Smooth muscle cell (in vitro differentiated cells): ENCODE results near the gene KCNK13. TPM values are rescaled to one million over a fixed set of nuclear protein-coding genes. Genes with fewer than 3 reads are reported as not detected.

Experiments
- DNase-seq: peaks from one replicate; lab custom pipeline; 2025; ENCODE audit not compliant: unreplicated experiment; lab: John Stamatoyannopoulos, UW
- H2AFZ ChIP-seq: fragments of 200-600 bp; sonication (generic); 2 replicates; pipeline ENCODE4 v1.6.0; 2016; ENCODE audit warnings: antibody characterized with exemption, low read depth, mild to moderate bottlenecking
- H3F3A ChIP-seq: fragments of 200-600 bp; sonication (generic); 2 replicates; pipeline ENCODE4 v1.6.0; 2017; ENCODE audit warnings: antibody characterized with exemption, low read depth
- H3K27ac ChIP-seq: fragments of 200-600 bp; sonication (generic); 2 replicates; pipeline ENCODE4 v1.5.1; 2016; ENCODE audit warnings: low read depth, mild to moderate bottlenecking
- H3K27me3 ChIP-seq: fragments of 200-600 bp; sonication (generic); 2 replicates; pipeline ENCODE4 v1.6.1; 2016; ENCODE audit warnings: low read depth, mild to moderate bottlenecking
- H3K36me3 ChIP-seq: fragments of 200-600 bp; sonication (generic); 2 replicates; pipeline ENCODE4 v1.5.1; 2016; ENCODE audit warnings: low read depth
- H3K4me1 ChIP-seq: fragments of 200-600 bp; sonication (generic); 2 replicates; pipeline ENCODE4 v1.5.1; 2016; ENCODE audit warnings: low read depth
- H3K4me2 ChIP-seq: fragments of 200-600 bp; sonication (generic); 2 replicates; pipeline ENCODE4 v1.6.0; 2016; ENCODE audit warnings: mild to moderate bottlenecking
- H3K4me3 ChIP-seq: fragments of 200-600 bp; sonication (generic); 2 replicates; pipeline ENCODE4 v1.5.1; 2016; ENCODE audit warnings: mild to moderate bottlenecking
- H3K79me2 ChIP-seq: fragments of 200-600 bp; sonication (generic); 2 replicates; pipeline ENCODE4 v1.6.0; 2016; ENCODE audit warnings: low read depth, mild to moderate bottlenecking
- H3K9ac ChIP-seq: fragments of 200-600 bp; sonication (generic); 2 replicates; pipeline ENCODE4 v1.6.0; 2016; ENCODE audit warnings: low read depth
- H3K9me3 ChIP-seq: fragments of 200-600 bp; sonication (generic); replicated peaks from 2 replicates; pipeline ENCODE4 v1.5.1; 2016; ENCODE audit warnings: low read depth
- H4K20me1 ChIP-seq: fragments of 200-600 bp; sonication (generic); 2 replicates; pipeline ENCODE4 v1.6.0; 2016; ENCODE audit warnings: low read depth
- WGBS: methylation state at CpG from one replicate; pipeline ENCODE4 v1.1.7; 2016; ENCODE audit warnings: low lambda C conversion rate; 5-methylcytosine and 5-hydroxymethylcytosine counted together
- polyA plus RNA-seq: library from polyadenylated mRNA; unstranded; fragments of >200 nt; fragmentation: Nextera tagmentation; extraction: Ambion mirVana; gene quantifications from 2 replicates; pipeline ENCODE4 v1.2.1, GENCODE V29; 2016
- total RNA-seq: library from RNA; depleted of rRNA; stranded (reverse); fragments of >200 nt; gene quantifications from 2 replicates; pipeline ENCODE4 v1.2.3, GENCODE V29; 2014
- TF ChIP-seq, protein P1 (sequence below): fragments of 200-600 bp; sonication (generic); IDR thresholded peaks from 2 replicates; pipeline ENCODE4 v1.5.1; 2017; ENCODE audit warnings: borderline replicate concordance, mild to moderate bottlenecking, antibody characterized with exemption; ENCODE audit not compliant: insufficient read depth, poor library complexity, severe bottlenecking

Gene KCNK13
- total and polyA plus RNA-seq, 2 experiments from 2014 or later, result 0.45 TPM; not detected in 1

GRCh38 chr14:90154110-90154509, 92.3 kb downstream of the KCNK13 start:
- Histone ChIP-seq H3K4me2 (no peak overlapping the region), H3K27ac (no peak overlapping the region), H3K4me1 (no peaks in the 10 kb centered on the region), H3K4me3 (no peak overlapping the region), H3K9ac (no peak overlapping the region), H4K20me1 (no peaks in the 10 kb centered on the region), H3F3A (no peaks in the 10 kb centered on the region), H2AFZ (no peak overlapping the region), H3K9me3 (no peaks in the 10 kb centered on the region), H3K36me3 (no peaks in the 10 kb centered on the region), H3K27me3 (no peaks in the 10 kb centered on the region), H3K79me2 (no peaks in the 10 kb centered on the region)
- TF ChIP-seq, protein P1, sequence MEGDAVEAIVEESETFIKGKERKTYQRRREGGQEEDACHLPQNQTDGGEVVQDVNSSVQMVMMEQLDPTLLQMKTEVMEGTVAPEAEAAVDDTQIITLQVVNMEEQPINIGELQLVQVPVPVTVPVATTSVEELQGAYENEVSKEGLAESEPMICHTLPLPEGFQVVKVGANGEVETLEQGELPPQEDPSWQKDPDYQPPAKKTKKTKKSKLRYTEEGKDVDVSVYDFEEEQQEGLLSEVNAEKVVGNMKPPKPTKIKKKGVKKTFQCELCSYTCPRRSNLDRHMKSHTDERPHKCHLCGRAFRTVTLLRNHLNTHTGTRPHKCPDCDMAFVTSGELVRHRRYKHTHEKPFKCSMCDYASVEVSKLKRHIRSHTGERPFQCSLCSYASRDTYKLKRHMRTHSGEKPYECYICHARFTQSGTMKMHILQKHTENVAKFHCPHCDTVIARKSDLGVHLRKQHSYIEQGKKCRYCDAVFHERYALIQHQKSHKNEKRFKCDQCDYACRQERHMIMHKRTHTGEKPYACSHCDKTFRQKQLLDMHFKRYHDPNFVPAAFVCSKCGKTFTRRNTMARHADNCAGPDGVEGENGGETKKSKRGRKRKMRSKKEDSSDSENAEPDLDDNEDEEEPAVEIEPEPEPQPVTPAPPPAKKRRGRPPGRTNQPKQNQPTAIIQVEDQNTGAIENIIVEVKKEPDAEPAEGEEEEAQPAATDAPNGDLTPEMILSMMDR, result no peak
- DNase-seq, result no peak

- H3K4me1 ChIP-seq, result no peaks in the 10 kb centered on the region
- H3K27me3 ChIP-seq, result no peaks in the 10 kb centered on the region
- H3K4me3 ChIP-seq, result no peak overlapping the region
- WGBS, result 20% methylated on average over 3 of the region's 3 CpGs
- H3K27ac ChIP-seq, result no peak overlapping the region
- H3K4me2 ChIP-seq, result no peak overlapping the region
- H3F3A ChIP-seq, result no peaks in the 10 kb centered on the region
- H2AFZ ChIP-seq, result no peak overlapping the region
- no peaks in the 10 kb centered on the region for H3K36me3 ChIP-seq
- no peaks in the 10 kb centered on the region for H3K79me2 ChIP-seq
- no peak overlapping the region for H3K9ac ChIP-seq
- DNase-seq, result no peak
- no peaks in the 10 kb centered on the region for H3K9me3 ChIP-seq
- H4K20me1 ChIP-seq, result no peaks in the 10 kb centered on the region
- TF ChIP-seq, protein P1, result no peak
Observed at GRCh38 chr14:90159146-90159545, 97.4 kb downstream of the KCNK13 start.

DNA sequence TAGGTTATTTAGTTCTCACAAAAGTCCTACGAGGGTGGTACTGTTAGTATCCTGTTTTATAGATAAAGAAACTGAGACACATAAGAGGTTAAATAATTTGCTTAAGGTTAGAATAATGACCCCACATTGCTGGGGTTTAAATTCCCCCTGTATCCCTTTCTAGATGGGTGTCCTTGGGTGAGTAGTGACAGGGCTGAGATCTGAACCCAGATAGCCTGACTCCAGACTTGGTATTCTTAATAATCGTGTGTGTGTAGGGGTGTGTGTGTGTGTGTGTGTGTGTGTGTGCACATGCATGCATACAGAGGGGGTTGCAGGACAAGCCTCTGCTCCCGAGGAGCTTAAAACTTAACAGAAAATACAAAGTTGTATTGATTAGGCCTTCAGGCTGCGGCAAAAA, 97.9 kb downstream of the KCNK13 start:
- Histone ChIP-seq H3K79me2 (no peaks in the 10 kb centered on the region), H3K27me3 (no peaks in the 10 kb centered on the region), H3K4me2 (no peak overlapping the region), H3K36me3 (no peaks in the 10 kb centered on the region), H2AFZ (no peak overlapping the region), H3K9me3 (no peaks in the 10 kb centered on the region), H3K4me1 (no peaks in the 10 kb centered on the region), H4K20me1 (no peaks in the 10 kb centered on the region), H3K4me3 (no peak overlapping the region), H3F3A (no peaks in the 10 kb centered on the region), H3K9ac (no peak overlapping the region), H3K27ac (no peak overlapping the region)
- TF ChIP-seq, protein P1, result no peak
- 43% methylated on average over 4 of the region's 4 CpGs for WGBS
- DNase-seq, result no peak

- no peak overlapping the region for H3K9ac ChIP-seq
Observed at GRCh38 chr14:90161129-90161528, 99.3 kb downstream of the KCNK13 start.

More at GRCh38 chr14:90161129-90161528, 99.3 kb downstream of the KCNK13 start:
- no peak overlapping the region for H3K4me2 ChIP-seq
- no peaks in the 10 kb centered on the region for H3F3A ChIP-seq
- H3K27me3 ChIP-seq, result no peaks in the 10 kb centered on the region
- H3K27ac ChIP-seq, result no peak overlapping the region
- no peak overlapping the region for H3K4me3 ChIP-seq
- TF ChIP-seq, protein P1, result no peak
- H3K36me3 ChIP-seq, result no peaks in the 10 kb centered on the region
- H2AFZ ChIP-seq, result no peak overlapping the region
- no peak for DNase-seq
- no peaks in the 10 kb centered on the region for H3K4me1 ChIP-seq
- H3K79me2 ChIP-seq, result no peaks in the 10 kb centered on the region
- 97% methylated on average over 3 of the region's 3 CpGs for WGBS
- H4K20me1 ChIP-seq, result no peaks in the 10 kb centered on the region
- H3K9me3 ChIP-seq, result no peaks in the 10 kb centered on the region
